Esophagus squamous epithelium (tissue), 5 donors: ENCODE measurements around the gene CHDH. TPM values are rescaled to one million over a fixed set of nuclear protein-coding genes. Genes with fewer than 3 reads are reported as not detected.

Source experiments
- DNase-seq: peaks from one replicate; lab custom pipeline; 2025; lab: John Stamatoyannopoulos, UW
- H3K27ac ChIP-seq, 4 donors: fragments of 200-600 bp; sonication (generic); one replicate each; pipeline ENCODE4 v1.5.1; 2016 to 2019; ENCODE audit warnings: mild to moderate bottlenecking in 1 of 4
- H3K27me3 ChIP-seq, 4 donors: fragments of 200-600 bp; sonication (generic); 1 replicate in 3 of 4; 2 replicates in 1 of 4; pipeline versions ENCODE4 v1.5.1 to v1.6.0; 2017 to 2021; ENCODE audit warnings: antibody characterized with exemption in 1 of 4
- H3K36me3 ChIP-seq, 3 donors: fragments of 200-600 bp; sonication (generic); one replicate each; pipeline ENCODE4 v1.5.1; 2016 to 2019
- H3K4me1 ChIP-seq, 3 donors: fragments of 200-600 bp; sonication (generic); one replicate each; pipeline ENCODE4 v1.5.1; 2017 to 2019
- H3K4me3 ChIP-seq, 4 donors: fragments of 200-600 bp; sonication (generic); 1 replicate in 3 of 4; 2 replicates in 1 of 4; pipeline ENCODE4 v1.5.1; 2016 to 2019; ENCODE audit warnings: mild to moderate bottlenecking in 2 of 4, moderate library complexity in 1 of 4
- H3K9me3 ChIP-seq, 3 donors: fragments of 200-600 bp; sonication (generic); one replicate each; pipeline ENCODE4 v1.5.1; 2016 to 2019
- CTCF ChIP-seq, 6 experiments: fragments of 450-650 bp in 4 of 6; fragments of 200-600 bp in 2 of 6; sonication (generic) in 2 of 6; IDR thresholded peaks; one replicate each; pipeline ENCODE4 v1.5.1; 2016 to 2019; ENCODE audit warnings: antibody characterized with exemption in 6 of 6, mild to moderate bottlenecking in 4 of 6, moderate library complexity in 4 of 6
- POLR2A ChIP-seq, 4 donors: fragments of 450-650 bp; IDR thresholded peaks; one replicate each; pipeline ENCODE4 v1.6.1; 2017; ENCODE audit warnings: antibody characterized with exemption in 4 of 4, mild to moderate bottlenecking in 4 of 4, moderate library complexity in 3 of 4
- WGBS, 2 donors: methylation state at CpG; one replicate each; pipeline ENCODE4 v1.1.5; 2018; 5-methylcytosine and 5-hydroxymethylcytosine counted together
- intact Hi-C: fragments of 100-400 bp; cut with DNase I; formaldehyde crosslinking; loops from one replicate; pipeline ENCODE4 v1.15.0; 2022
- total RNA-seq, 4 donors: library from RNA; depleted of rRNA; stranded (reverse); fragments of >200 nt; gene quantifications; one replicate each; pipeline ENCODE4 v1.1.0, GENCODE V29; 2016
- donor health status: DM: yes; HTN: yes; CAD: no.

CHDH gene
- total RNA-seq, 4 donors from 2014 or later: 0.92 to 2.1 (median 1.2) TPM

GRCh38 chr3:53888232-53888631 is 42.0 kb upstream of the CHDH start:
- Histone ChIP-seq H3K4me1 (peaks cover 0 to 28% (median 14%) of the 10 kb centered on the region in 3 donors), H3K4me3 (no peak overlapping the region), H3K27me3 (no peaks in the 10 kb centered on the region), H3K9me3 (no peaks in the 10 kb centered on the region), H3K36me3 (peaks cover 0 to 47% (median 4%) of the 10 kb centered on the region in 3 donors), H3K27ac (no peak overlapping the region)
- no peak for DNase-seq
- intact Hi-C loops: no loop called here
- TF ChIP-seq POLR2A (IDR thresholded peaks at IDR 0.05) (no peak), CTCF (IDR thresholded peaks at IDR 0.05) (no peak)
- WGBS, 2 donors: 94 to 100% methylated on average over 1 of the region's 1 CpG

- peaks cover 0 to 47% (median 4%) of the 10 kb centered on the region in 3 donors for H3K36me3 ChIP-seq
- H3K4me3 ChIP-seq: no peak overlapping the region
- H3K27me3 ChIP-seq: no peaks in the 10 kb centered on the region
- no peaks in the 10 kb centered on the region for H3K9me3 ChIP-seq
- H3K27ac ChIP-seq: no peak overlapping the region
- intact Hi-C loops: no loop called here
- peaks cover 0 to 30% (median 14%) of the 10 kb centered on the region in 3 donors for H3K4me1 ChIP-seq
- TF ChIP-seq CTCF (IDR thresholded peaks at IDR 0.05): no peak
- TF ChIP-seq POLR2A (IDR thresholded peaks at IDR 0.05): no peak
- DNase-seq: no peak
Observed at GRCh38 chr3:53887446-53887845, 41.2 kb upstream of the CHDH start.

- TF ChIP-seq POLR2A (IDR thresholded peaks at IDR 0.05) (no peak), CTCF (IDR thresholded peaks at IDR 0.05) (no peak)
- no peak overlapping the region for H3K4me3 ChIP-seq
- H3K4me1 ChIP-seq: peaks cover 9 to 31% (median 12%) of the 10 kb centered on the region in 3 donors
- H3K27me3 ChIP-seq: no peaks in the 10 kb centered on the region
- DNase-seq: no peak
- intact Hi-C loops: no loop called here
- peaks cover 0 to 47% (median 4%) of the 10 kb centered on the region in 3 donors for H3K36me3 ChIP-seq
- 77 to 80% methylated on average over 3 of the region's 3 CpGs for WGBS, 2 donors
- no peak overlapping the region for H3K27ac ChIP-seq
- H3K9me3 ChIP-seq: no peaks in the 10 kb centered on the region
Observed at GRCh38 chr3:53885239-53885638, 39.0 kb upstream of the CHDH start.

GRCh38 chr3:53884623-53885022 is 38.4 kb upstream of the CHDH start:
- 94 to 100% methylated on average over 2 to 11 of the region's 11 CpGs for WGBS, 2 donors
- Histone ChIP-seq H3K36me3 (peaks cover 0 to 51% (median 4%) of the 10 kb centered on the region in 3 donors), H3K27ac (no peak overlapping the region), H3K4me1 (peaks cover 9 to 31% (median 9%) of the 10 kb centered on the region in 3 donors), H3K27me3 (no peaks in the 10 kb centered on the region), H3K9me3 (no peaks in the 10 kb centered on the region), H3K4me3 (no peak overlapping the region)
- no peak for DNase-seq
- TF ChIP-seq POLR2A (IDR thresholded peaks at IDR 0.05): no peak
- TF ChIP-seq CTCF (IDR thresholded peaks at IDR 0.05): no peak
- intact Hi-C loops: no loop called here

GRCh38 chr3:53883008-53883407 is 36.8 kb upstream of the CHDH start:
- Histone ChIP-seq H3K4me1 (peaks cover 9 to 24% (median 9%) of the 10 kb centered on the region in 3 donors), H3K27ac (no peak overlapping the region), H3K36me3 (peaks cover 0 to 64% (median 4%) of the 10 kb centered on the region in 3 donors), H3K4me3 (no peak overlapping the region), H3K9me3 (no peaks in the 10 kb centered on the region), H3K27me3 (no peaks in the 10 kb centered on the region)
- no peak for DNase-seq
- WGBS, 2 donors: 78 to 90% methylated on average over 4 of the region's 4 CpGs
- intact Hi-C loops: no loop called here
- TF ChIP-seq CTCF (IDR thresholded peaks at IDR 0.05): no peak
- TF ChIP-seq POLR2A (IDR thresholded peaks at IDR 0.05): no peak
